Frontal cortex (tissue), 4 donors: ENCODE measurements around the gene FIBP. TPM values are rescaled to one million over a fixed set of nuclear protein-coding genes. Genes with fewer than 3 reads are reported as not detected.

ENCODE experiments used
- DNase-seq, 2 donors: peaks; one replicate each; pipeline ENCODE4 v3.0.0; 2012; ENCODE audit warnings: low spot score in 2 of 2
- FAIRE-seq: peaks from 2 replicates; lab custom pipeline; 2012; peaks lifted over from hg19 to GRCh38; lab: Jason Lieb, UNC
- total RNA-seq: library from RNA; depleted of rRNA; stranded (reverse); fragments of >200 nt; gene quantifications from one replicate; pipeline ENCODE4 v1.2.3, GENCODE V29; 2014
- donor health status: control.
- donor health status: control.
- donor health status: control.

FIBP gene
- total RNA-seq, 1 donor from 2014 or later: 154 TPM

GRCh38 chr11:65872586-65873317 is 15.5 kb downstream of the FIBP start, which contains the start of gene EFEMP2:
Gene EFEMP2 (minus strand): TSS chr11:65872800. CDS start chr11:65872354, 446 bp downstream.
- FAIRE-seq: no peak
- peak; percentile 67 to 72 for DNase-seq

DNA sequence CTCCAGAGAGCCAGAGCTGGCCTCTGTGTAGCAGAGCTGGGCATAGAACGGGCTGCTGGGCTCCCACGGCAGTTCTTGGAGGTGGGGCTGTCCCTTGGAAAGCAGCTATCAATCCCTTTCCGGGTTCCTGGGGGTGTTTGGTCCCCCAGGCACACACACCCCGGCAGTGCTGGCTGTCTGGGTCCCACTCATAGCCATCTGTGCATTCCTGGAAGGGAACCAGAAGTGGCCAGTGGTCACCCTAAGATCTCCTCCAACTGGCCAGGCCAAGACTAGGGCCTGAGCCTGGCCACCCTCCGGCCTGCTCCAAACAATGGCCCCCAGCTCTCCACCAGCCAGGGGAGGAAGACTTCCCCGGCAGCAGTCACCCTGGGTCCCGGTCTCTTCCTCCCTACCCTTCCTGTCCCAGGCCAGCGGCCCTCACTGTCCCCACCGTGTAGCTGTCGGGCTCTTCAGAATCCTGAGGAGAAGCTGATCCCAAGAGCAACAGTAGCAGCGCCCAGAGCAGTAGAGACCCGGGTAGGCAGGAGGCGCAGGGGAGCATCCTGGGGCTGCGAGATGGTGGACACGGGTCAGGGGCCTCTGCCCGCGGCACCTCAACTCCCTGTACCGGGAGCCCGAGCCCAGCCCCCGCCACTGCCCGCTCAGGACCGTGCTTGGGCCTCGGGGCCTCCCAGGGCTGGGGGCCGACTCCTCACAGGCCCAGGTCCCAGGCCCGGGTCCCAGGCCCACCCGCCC is 16.3 kb downstream of the FIBP start:
- no peak for FAIRE-seq

DNA sequence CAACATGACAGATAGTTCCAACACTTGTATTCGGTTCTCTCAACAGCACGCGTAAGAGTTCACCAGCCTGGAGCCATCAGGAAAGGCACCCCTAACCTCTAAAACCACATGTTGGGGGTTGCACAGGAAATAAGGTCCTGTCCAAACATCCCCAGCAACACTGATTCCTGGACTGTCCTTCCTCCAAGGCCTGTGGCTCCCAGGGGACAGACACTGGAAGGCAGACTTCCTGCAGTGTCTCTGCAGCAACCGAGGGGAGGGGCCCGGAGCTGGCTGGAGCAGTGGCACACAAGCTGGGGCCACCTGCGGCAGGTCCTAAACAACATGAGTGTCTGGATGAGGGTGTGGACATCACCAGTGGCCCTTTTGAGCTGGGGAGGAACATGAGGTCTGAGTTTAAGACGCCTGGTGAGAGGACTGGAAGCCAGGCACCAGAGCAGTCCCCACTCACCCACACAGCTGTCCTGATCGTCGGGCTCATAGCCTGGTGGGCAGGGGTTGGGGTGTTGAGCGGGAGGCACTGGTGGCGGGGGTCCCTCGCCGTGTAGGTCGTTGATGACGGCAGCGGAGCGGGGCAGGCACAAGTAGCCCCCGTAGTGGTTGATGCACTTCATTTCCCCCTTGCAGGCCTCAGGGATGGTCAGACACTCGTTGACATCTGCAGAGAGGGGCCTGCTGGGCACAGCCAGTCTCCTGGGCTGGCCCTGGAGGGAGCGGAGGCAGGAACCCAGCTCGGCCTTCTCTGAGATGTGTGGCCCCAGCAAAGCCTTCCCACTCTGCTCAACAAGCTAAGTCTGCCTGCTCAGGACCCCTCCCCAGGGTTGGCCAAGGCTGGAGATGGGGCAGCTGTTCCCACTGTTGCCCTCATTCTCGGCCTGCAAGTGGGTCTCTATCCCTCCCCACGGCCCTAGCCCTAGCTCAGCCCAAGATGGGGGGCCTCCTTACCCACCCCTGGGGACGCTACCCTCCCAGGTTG is 17.3 kb downstream of the FIBP start:
- DNase-seq (no peak), FAIRE-seq (no peak)

More for the DNA sequence above, 16.3 kb downstream of the FIBP start:
- no peak for DNase-seq

DNA sequence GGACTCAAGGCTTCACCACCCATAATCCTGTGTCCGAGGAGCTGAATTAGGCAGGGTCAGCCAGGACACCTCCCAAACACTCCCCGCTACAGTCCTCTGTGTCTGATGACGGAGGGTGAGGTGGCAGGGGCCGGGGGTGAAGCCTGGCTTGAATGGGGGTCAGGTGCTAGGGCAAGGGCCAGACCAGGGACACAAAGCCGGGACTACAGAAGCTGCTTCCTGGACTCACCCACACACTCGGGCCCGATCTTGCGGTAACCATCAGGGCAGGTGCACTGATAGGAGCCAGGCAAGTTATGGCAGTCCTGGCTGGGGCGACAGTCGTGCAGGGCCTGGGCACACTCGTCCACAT is 18.0 kb downstream of the FIBP start:
- no peak for FAIRE-seq

GRCh38 chr11:65869643-65870306 is 18.5 kb downstream of the FIBP start:
- no peak for DNase-seq
- no peak for FAIRE-seq

More for the DNA sequence above, 18.0 kb downstream of the FIBP start:
- DNase-seq: no peak

DNA sequence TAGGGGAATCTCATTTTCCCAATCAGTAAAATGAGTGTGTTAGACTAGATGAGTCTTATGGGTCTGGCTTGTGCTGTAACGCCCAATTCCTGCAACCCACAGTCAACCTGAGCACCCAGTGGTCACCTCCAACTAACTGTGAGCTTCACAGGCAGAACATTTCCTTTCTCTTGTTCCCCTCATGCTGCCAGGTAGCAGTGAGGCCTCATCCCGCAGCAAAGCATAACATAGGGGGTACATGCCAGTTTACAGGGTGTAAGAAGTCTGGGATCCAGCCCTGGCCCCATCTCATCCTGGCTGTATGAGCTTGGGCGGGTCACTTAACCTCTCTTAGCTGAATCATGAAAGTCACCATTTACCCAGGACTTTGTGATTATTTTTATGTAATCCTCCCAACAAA is 19.4 kb downstream of the FIBP start:
- no peak for FAIRE-seq

DNA sequence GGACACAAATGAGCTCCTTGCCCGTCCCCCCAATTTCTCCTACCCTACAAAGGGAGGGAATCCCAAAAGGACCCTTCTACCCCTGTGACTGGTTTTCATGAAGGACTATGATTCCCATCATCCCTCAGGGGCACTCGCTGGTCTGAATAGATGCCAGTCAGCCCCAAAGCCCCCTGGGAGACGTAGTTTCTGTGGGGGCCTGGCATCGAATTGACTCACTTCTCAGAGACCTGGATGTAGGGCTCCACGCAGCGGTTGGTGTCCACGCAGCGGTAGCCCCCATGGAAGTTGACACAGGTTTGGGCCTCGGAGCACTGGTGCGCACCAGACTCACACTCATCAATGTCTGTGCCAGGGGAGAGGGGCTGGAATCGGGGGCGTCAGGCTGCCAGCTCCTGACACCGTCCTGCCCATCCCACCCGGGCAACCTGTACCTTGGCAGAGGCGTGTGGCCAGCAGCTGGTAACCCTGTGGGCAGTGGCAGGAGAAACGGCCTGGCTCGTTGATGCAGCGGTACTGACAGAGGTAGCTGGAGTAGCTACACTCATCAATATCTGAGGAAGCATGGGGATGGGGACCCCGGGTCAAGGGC is 20.1 kb downstream of the FIBP start:
- peak in 1 of 2 donors; percentile 48 for DNase-seq
- no peak for FAIRE-seq

More for the DNA sequence above, 19.4 kb downstream of the FIBP start:
- no peak for DNase-seq

GRCh38 chr11:65867284-65868071 is 20.8 kb downstream of the FIBP start:
- FAIRE-seq: no peak

DNA sequence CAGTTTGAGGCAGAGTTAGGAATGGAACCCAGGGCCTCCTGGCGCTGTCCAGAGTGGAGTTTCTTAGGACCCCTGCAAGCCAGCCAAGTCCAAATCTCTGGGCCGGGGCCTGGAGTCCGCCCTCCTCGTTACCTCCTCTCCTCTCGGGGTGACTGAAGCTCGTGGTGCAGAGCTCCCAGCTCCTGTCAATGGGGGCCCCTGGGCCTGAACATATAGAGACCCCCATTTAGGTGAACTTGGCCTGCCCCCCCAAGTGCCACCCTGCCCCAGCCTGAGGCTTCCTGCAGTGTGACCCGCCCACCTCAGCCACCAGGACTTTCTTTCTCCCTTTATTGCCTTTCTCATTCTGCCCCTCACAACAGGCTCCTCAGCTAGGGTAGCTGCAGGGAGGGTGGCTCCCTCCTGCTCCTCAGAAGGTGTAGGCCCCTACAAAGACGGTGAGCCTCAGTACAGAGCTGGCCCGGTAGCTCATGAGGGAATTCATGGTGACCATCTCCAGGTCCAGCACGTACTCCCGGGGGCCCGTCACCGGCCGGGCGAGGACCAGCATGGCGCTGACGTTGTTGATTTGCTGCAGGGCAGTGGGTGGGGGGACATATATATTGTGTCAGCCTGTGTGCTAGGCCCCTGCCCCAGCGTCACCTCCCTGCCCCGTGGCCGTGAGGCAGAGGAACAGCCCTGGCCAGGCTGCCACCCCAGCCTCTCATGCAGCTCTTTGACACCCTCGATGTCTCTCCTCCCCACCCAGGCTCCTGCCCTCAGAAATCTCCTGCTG is 21.6 kb downstream of the FIBP start:
- DNase-seq (no peak), FAIRE-seq (no peak)

More at GRCh38 chr11:65867284-65868071, 20.8 kb downstream of the FIBP start:
- no peak for DNase-seq

DNA sequence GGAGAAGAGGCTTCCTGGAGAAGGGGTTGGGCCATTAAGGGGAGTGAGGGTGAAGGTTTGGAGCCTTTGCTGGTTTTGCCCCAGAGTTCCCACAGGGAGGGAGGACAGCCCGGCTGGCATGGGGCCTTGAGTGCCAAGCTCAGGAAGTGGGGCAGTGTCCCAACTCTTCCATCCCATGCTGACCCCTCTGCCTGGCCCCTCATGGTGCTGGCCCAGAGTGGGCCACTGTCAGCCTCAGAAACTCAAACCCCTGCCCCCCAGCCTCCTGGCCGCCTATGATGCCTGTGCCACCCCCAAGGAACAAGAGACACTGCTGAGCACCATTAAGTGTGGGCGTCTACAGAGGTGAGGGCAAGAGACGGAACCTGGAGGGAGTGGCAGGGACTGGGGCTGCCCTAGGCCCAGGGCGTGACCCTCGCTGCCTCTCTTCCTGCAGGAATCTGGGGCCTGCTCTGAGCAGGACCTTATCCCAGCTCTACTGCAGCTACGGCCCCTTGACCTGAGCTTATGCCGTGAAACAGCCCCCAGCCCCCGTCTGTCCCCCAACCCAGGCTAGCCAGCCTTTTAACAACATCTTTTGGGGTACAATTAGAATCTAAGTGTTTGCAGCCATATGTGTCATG is 22.6 kb downstream of the FIBP start:
- no peak for DNase-seq
- no peak for FAIRE-seq

GRCh38 chr11:65864706-65865471 is 23.4 kb downstream of the FIBP start:
- DNase-seq (no peak), FAIRE-seq (no peak)

GRCh38 chr11:65863889-65864705 is 24.2 kb downstream of the FIBP start:
- FAIRE-seq (no peak), DNase-seq (no peak)

GRCh38 chr11:65862941-65863888 is 25.1 kb downstream of the FIBP start:
- DNase-seq (no peak), FAIRE-seq (no peak)

- DNase-seq: no peak
Measured at GRCh38 chr11:65862191-65862735, 26.0 kb downstream of the FIBP start.

More at GRCh38 chr11:65862191-65862735, 26.0 kb downstream of the FIBP start:
- no peak for FAIRE-seq
